ENCODE measurements around the gene CRYBG1. TPM values are rescaled to one million over a fixed set of nuclear protein-coding genes. Genes with fewer than 3 reads are reported as not detected.

CRYBG1 gene
- total RNA-seq, 2 donors from 2014 or later: 2.5 to 2.7 TPM

- DNase-seq: no peak
- Histone ChIP-seq H3K27ac (ENCODE audit: low read depth, low read length) (no peak overlapping the region), H3K9ac (ENCODE audit: extremely low read depth, low read length, poor library complexity, severe bottlenecking) (no peak overlapping the region), H3K27me3 (ENCODE audit: control insufficient read depth, insufficient read depth, low read length, poor library complexity, severe bottlenecking) (peaks cover 4% of the 10 kb centered on the region), H3K4me1 (ENCODE audit: control insufficient read depth, insufficient read depth, low read length) (no peaks in the 10 kb centered on the region), H3K36me3 (ENCODE audit: control insufficient read depth, insufficient read depth, low read length) (no peaks in the 10 kb centered on the region), H3K9me3 (ENCODE audit: control insufficient read depth, low read length) (no peaks in the 10 kb centered on the region), H3K4me3 (ENCODE audit: low read length) (no peak overlapping the region)
- no peak overlapping the region for H3K4me3 Mint-ChIP-seq
- TF ChIP-seq CTCF (conservative IDR thresholded peaks at IDR 0.05): no peak
- H3K36me3 Mint-ChIP-seq (ENCODE audit: low read depth): no peaks in the 10 kb centered on the region
- H3K27me3 Mint-ChIP-seq (ENCODE audit: insufficient read depth): peaks cover 2% of the 10 kb centered on the region
- WGBS, 2 experiments (ENCODE audit: insufficient coverage in 1 of 2, insufficient read length in 1 of 2): 100% methylated on average over 1 of the region's 2 CpGs; no CpG with 5 or more reads in 1 of the 2 experiments
- no peaks in the 10 kb centered on the region for H3K4me1 Mint-ChIP-seq
- H3K9me3 Mint-ChIP-seq: peaks cover 2% of the 10 kb centered on the region
- no peak overlapping the region for H3K27ac Mint-ChIP-seq
These were observed 116.0 kb downstream of the CRYBG1 start for GRCh38 chr6:106476331-106477105.

GRCh38 chr6:106477146-106477545 is 116.6 kb downstream of the CRYBG1 start:
- Histone ChIP-seq H3K9me3 (ENCODE audit: control insufficient read depth, low read length) (no peaks in the 10 kb centered on the region), H3K36me3 (ENCODE audit: control insufficient read depth, insufficient read depth, low read length) (no peaks in the 10 kb centered on the region), H3K27me3 (ENCODE audit: control insufficient read depth, insufficient read depth, low read length, poor library complexity, severe bottlenecking) (peaks cover 4% of the 10 kb centered on the region), H3K4me1 (ENCODE audit: control insufficient read depth, insufficient read depth, low read length) (no peaks in the 10 kb centered on the region), H3K27ac (ENCODE audit: low read depth, low read length) (no peak overlapping the region), H3K9ac (ENCODE audit: extremely low read depth, low read length, poor library complexity, severe bottlenecking) (no peak overlapping the region), H3K4me3 (ENCODE audit: low read length) (no peak overlapping the region)
- 93 to 100% methylated on average over 1 to 3 of the region's 3 CpGs for WGBS, 2 experiments (ENCODE audit: insufficient coverage in 1 of 2, insufficient read length in 1 of 2)
- Mint-ChIP-seq H3K9me3 (peaks cover 2% of the 10 kb centered on the region), H3K4me1 (no peaks in the 10 kb centered on the region), H3K4me3 (no peak overlapping the region), H3K27ac (no peak overlapping the region), H3K27me3 (ENCODE audit: insufficient read depth) (peaks cover 5% of the 10 kb centered on the region), H3K36me3 (ENCODE audit: low read depth) (no peaks in the 10 kb centered on the region)
- no peak for DNase-seq
- TF ChIP-seq CTCF (conservative IDR thresholded peaks at IDR 0.05): no peak

GRCh38 chr6:106477790-106478189 is 117.3 kb downstream of the CRYBG1 start:
- H3K27me3 ChIP-seq (ENCODE audit: control insufficient read depth, insufficient read depth, low read length, poor library complexity, severe bottlenecking): peaks cover 4% of the 10 kb centered on the region
- H3K4me1 ChIP-seq (ENCODE audit: control insufficient read depth, insufficient read depth, low read length): no peaks in the 10 kb centered on the region
- no peak overlapping the region for H3K9ac ChIP-seq (ENCODE audit: extremely low read depth, low read length, poor library complexity, severe bottlenecking)
- H3K9me3 ChIP-seq (ENCODE audit: control insufficient read depth, low read length): no peaks in the 10 kb centered on the region
- no peak for DNase-seq
- H3K4me3 Mint-ChIP-seq: no peak overlapping the region
- no peak overlapping the region for H3K27ac Mint-ChIP-seq
- peaks cover 5% of the 10 kb centered on the region for H3K27me3 Mint-ChIP-seq (ENCODE audit: insufficient read depth)
- WGBS, 2 experiments (ENCODE audit: insufficient coverage in 1 of 2, insufficient read length in 1 of 2): 75 to 86% methylated on average over 3 to 6 of the region's 6 CpGs
- no peak overlapping the region for H3K4me3 ChIP-seq (ENCODE audit: low read length)
- H3K27ac ChIP-seq (ENCODE audit: low read depth, low read length): no peak overlapping the region
- no peaks in the 10 kb centered on the region for H3K4me1 Mint-ChIP-seq
- H3K36me3 Mint-ChIP-seq (ENCODE audit: low read depth): no peaks in the 10 kb centered on the region
- H3K9me3 Mint-ChIP-seq: peaks cover 2% of the 10 kb centered on the region
- no peaks in the 10 kb centered on the region for H3K36me3 ChIP-seq (ENCODE audit: control insufficient read depth, insufficient read depth, low read length)
- no peak for TF ChIP-seq CTCF (conservative IDR thresholded peaks at IDR 0.05)

Measured in endodermal cell (in vitro differentiated cells).